ENCODE data around the gene AKR7A3. TPM values are rescaled to one million over a fixed set of nuclear protein-coding genes. Genes with fewer than 3 reads are reported as not detected.
"Not testable (repeated sequence)": the region's sequence is repeated elsewhere in the genome, so short reads cannot be mapped to it uniquely, and the experiment has no call there.

The AKR7A3 gene
- total RNA-seq, 1 experiment from 2014 or later = 0.40 TPM

GRCh38 chr1:19258353-19258752, 30.2 kb downstream of the AKR7A3 start:
- POLR2A ChIA-PET (ENCODE audit: unreplicated experiment) = no interaction called here
- H3K27ac ChIP-seq (ENCODE audit: low read length) = no peak overlapping the region
- no peaks in the 10 kb centered on the region for H3K27me3 ChIP-seq (ENCODE audit: low read length)
- TF ChIP-seq CTCF (conservative IDR thresholded peaks at IDR 0.05; ENCODE audit: low read depth, low read length) (no peak), EZH2phosphoT487 (IDR thresholded peaks at IDR 0.05; ENCODE audit: borderline replicate concordance, low read length) (no peak), EZH2 (IDR thresholded peaks at IDR 0.05; ENCODE audit: low read length, unreplicated experiment) (no peak)
- H4K20me1 ChIP-seq (ENCODE audit: low read length) = peaks cover 14% of the 10 kb centered on the region
- H3K4me1 ChIP-seq (ENCODE audit: insufficient read depth, low read length) = peaks cover 8% of the 10 kb centered on the region
- peaks cover 26% of the 10 kb centered on the region for H3K79me2 ChIP-seq (ENCODE audit: low read length)
- no peaks in the 10 kb centered on the region for H3K9me3 ChIP-seq (ENCODE audit: low read length)
- no peak for ATAC-seq
- no peak overlapping the region for H3K4me2 ChIP-seq (ENCODE audit: low read length)
- H3K4me3 ChIP-seq (ENCODE audit: low read length) = no peak overlapping the region
- no peak overlapping the region for H3K9ac ChIP-seq (ENCODE audit: low read length)
- no peaks in the 10 kb centered on the region for H3K9me2 ChIP-seq (replicated peaks; ENCODE audit: low read length)
- H3K36me3 ChIP-seq (ENCODE audit: low read depth, low read length) = peaks cover 58% of the 10 kb centered on the region
- no TSS peak for BruUV-seq (replicated peaks)
- no peak overlapping the region for H2AFZ ChIP-seq (ENCODE audit: low read length)
- intact Hi-C loops (cut with micrococcal nuclease) = no loop called here
- no peak for DNase-seq
- H3F3A ChIP-seq (ENCODE audit: low read length, unreplicated experiment) = no peaks in the 10 kb centered on the region
- CTCF ChIA-PET = no interaction called here

GRCh38 chr1:19257178-19257914, 31.2 kb downstream of the AKR7A3 start:
- DNase-seq (no peak), ATAC-seq (no peak)
- Histone ChIP-seq H3K4me2 (ENCODE audit: low read length) (no peak overlapping the region), H3K4me3 (ENCODE audit: low read length) (no peak overlapping the region), H3K9me2 (replicated peaks; ENCODE audit: low read length) (no peaks in the 10 kb centered on the region), H3F3A (ENCODE audit: low read length, unreplicated experiment) (no peaks in the 10 kb centered on the region), H3K9me3 (ENCODE audit: low read length) (no peaks in the 10 kb centered on the region), H3K4me1 (ENCODE audit: insufficient read depth, low read length) (peaks cover 15% of the 10 kb centered on the region), H4K20me1 (ENCODE audit: low read length) (peaks cover 22% of the 10 kb centered on the region), H2AFZ (ENCODE audit: low read length) (no peak overlapping the region), H3K27me3 (ENCODE audit: low read length) (no peaks in the 10 kb centered on the region), H3K79me2 (ENCODE audit: low read length) (peaks cover 36% of the 10 kb centered on the region), H3K27ac (ENCODE audit: low read length) (no peak overlapping the region), H3K9ac (ENCODE audit: low read length) (no peak overlapping the region), H3K36me3 (ENCODE audit: low read depth, low read length) (peaks cover 58% of the 10 kb centered on the region)
- intact Hi-C loops (cut with micrococcal nuclease) = no loop called here
- POLR2A ChIA-PET (ENCODE audit: unreplicated experiment) = no interaction called here
- no TSS peak for BruUV-seq (replicated peaks)
- no peak for TF ChIP-seq EZH2 (IDR thresholded peaks at IDR 0.05; ENCODE audit: low read length, unreplicated experiment)
- no peak for TF ChIP-seq CTCF (conservative IDR thresholded peaks at IDR 0.05; ENCODE audit: low read depth, low read length)
- no peak for TF ChIP-seq EZH2phosphoT487 (IDR thresholded peaks at IDR 0.05; ENCODE audit: borderline replicate concordance, low read length)
- CTCF ChIA-PET = no interaction called here

- H3K36me3 ChIP-seq (ENCODE audit: low read depth, low read length) = peaks cover 58% of the 10 kb centered on the region
Observed at GRCh38 chr1:19256301-19256700, 32.3 kb downstream of the AKR7A3 start.

More at GRCh38 chr1:19256301-19256700, 32.3 kb downstream of the AKR7A3 start:
- H3K27me3 ChIP-seq (ENCODE audit: low read length); intact Hi-C loops (cut with micrococcal nuclease); H3K4me2 ChIP-seq (ENCODE audit: low read length); H2AFZ ChIP-seq (ENCODE audit: low read length); H3K27ac ChIP-seq (ENCODE audit: low read length); H3K9me3 ChIP-seq (ENCODE audit: low read length); H3K4me3 ChIP-seq (ENCODE audit: low read length); BruUV-seq (replicated peaks); CTCF ChIA-PET; H3F3A ChIP-seq (ENCODE audit: low read length, unreplicated experiment); H3K9ac ChIP-seq (ENCODE audit: low read length); DNase-seq; ATAC-seq; H3K9me2 ChIP-seq (replicated peaks; ENCODE audit: low read length): not testable (repeated sequence)
- Histone ChIP-seq H3K4me1 (ENCODE audit: insufficient read depth, low read length) (peaks cover 15% of the 10 kb centered on the region), H3K79me2 (ENCODE audit: low read length) (peaks cover 46% of the 10 kb centered on the region), H4K20me1 (ENCODE audit: low read length) (peaks cover 22% of the 10 kb centered on the region)
- POLR2A ChIA-PET (ENCODE audit: unreplicated experiment) = interaction anchor here (0.6 kb wide), 1 partner anchor 53 kb away, joined by 3 read pairs; no protein-coding TSS in a partner anchor

All from PC-3 (cell line).